GM19328 (cell line): ENCODE results near the gene PI4K2A.

Experiments
- ATAC-seq: cut with Tn5 transposase; IDR thresholded peaks from one replicate; pipeline ENCODE4 v1.9.1; 2021; ENCODE audit warnings: mild to moderate bottlenecking, moderate library complexity; ENCODE audit not compliant: unreplicated experiment

PI4K2A gene

GRCh38 chr10:97703398-97704067 lies 63.1 kb downstream of the PI4K2A start:
- ATAC-seq, result no peak

DNA sequence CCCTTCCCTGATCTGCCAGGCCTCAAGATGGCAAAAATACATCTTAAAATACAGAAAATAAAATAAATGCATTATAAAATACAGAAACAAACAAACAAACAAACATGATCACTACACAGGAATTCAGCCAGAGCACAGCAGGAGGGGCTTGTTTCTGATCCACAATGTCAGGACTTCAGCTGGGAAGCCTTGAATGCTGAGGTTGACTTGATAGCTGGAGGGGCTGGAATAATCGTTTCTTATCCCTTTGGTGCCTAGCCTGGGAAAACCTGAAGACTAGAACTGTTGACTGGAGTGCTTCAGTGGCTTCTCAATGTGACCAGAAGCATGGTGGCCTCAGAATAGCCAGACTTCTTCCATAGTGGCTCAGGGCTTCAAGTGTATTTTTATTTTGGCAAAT lies 63.9 kb downstream of the PI4K2A start:
- no peak for ATAC-seq

- ATAC-seq, result no peak
Observed at GRCh38 chr10:97705006-97705670, 64.7 kb downstream of the PI4K2A start.

DNA sequence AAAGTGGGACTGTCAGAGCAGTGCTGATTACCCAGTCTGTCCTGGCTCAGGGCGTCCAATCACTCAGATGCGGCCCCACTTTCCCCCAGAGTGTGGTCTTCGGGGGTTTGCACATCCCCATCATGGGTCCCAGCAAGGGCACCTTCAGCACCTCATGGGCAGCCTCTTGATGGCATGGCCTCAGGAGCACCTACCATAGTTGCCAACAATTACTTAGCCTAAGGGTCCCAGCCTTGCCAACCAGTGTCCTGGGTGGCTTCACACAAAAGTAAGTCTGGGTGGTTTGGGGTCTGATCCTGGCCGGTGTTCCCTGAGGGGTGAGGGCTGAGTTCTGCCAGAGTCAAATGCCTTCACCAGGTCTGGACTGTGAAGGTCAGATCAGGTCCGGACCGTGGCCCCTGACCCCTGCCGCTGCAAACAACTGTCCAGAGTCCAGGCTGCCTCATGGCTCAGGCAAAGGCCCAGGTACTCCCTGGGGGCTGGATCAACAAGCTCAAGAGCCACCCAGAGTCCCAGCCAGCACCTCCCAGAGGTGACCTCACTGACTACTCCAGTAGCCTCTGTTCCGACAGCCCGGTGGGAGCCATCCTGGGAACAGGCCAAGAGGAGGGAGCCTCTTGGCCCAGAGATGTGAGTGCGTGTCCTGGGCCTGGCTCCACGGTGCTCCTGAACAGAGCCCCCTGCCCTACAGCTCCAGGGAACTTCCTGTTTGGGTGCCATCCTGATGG lies 66.8 kb downstream of the PI4K2A start:
- no peak for ATAC-seq

GRCh38 chr10:97708167-97708566 lies 67.7 kb downstream of the PI4K2A start:
- ATAC-seq, result no peak

DNA sequence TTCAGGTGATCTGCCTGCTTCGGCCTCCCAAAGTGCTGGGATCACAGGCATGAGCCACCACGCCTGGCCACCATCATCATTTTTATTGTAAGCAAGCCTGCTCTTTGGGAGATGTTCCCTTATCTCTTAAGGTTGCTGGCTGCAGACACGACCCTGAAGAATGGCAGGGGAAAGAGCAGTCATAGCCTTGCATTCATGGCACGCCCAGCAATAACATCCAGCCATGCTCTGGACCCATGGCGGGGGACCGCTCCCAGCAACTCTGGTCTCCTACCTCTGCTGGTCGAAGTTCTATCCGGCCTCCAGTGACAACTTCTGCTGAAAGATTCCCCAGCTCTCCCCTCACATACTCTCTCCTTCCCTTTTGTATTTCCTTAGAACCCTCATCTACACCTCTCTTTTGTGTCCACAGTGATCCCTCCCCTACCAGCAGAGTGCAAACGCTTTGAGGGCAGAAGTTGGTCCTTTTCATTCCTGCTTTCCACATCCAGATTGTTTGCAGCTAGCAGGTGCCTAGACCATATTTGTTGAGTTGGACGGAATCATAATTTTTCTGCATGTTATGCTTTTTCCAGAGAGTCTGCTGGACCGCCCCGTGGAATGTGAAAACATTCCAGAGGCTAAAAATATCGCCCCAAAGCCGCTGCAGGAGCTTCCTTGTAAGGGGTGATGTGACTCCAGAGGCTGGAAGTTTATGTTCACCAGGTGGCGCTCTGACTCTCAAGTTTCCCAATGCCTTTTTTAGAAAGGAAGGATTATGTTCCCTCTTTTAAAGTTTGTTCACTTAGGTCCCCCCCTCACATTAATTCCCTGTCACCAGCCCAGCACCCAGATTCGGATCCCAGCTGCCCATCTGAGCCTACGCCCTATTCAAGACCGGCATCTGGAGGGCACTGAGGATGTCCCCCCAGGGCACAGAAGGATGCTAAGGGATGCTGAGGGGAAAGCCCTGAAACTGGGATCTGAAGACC lies 68.8 kb downstream of the PI4K2A start:
- ATAC-seq, result no peak

DNA sequence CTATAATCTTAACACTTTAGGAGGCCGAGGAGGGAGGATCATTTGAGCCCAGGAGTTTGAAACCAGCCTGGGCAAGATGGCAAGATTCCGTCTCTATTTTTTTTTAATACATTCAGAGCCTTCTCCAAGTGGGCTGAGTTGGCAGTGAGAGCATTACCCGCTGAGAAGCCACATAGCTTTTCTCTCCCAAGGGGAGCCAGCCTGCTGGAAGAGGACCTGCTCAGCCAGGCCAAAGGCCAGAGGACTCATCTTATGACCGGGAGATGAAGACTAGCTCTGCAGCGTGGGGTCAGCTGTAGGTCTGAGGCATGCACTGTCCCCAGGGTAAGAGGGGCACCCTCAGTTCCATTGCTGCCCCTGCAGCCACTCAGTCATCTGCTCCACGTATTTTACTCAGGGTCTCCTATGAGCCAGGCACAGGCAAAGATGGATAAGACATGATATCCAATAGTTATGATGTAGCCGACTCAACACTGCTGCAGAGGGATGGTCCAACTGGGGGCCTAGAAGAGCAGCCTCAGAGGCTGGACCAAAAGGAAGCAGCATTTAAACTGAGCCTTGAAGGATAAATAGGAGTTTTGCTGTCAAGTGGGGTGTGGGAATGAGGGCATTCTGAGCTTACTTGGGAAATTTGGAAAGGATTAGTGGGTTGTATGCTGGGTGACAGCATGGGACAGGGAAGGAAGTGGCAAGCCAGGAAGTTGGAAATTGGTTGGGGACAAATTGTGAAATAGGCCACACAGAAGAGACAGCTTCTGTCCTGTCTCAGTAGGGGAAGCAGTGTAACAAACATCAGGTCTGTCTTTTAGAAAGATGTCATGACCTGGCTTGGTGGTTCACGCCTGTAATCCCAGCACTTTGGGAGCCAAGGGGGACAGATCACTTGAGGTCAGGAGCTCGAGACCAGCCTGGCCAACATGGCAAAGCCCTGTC lies 71.4 kb downstream of the PI4K2A start:
- ATAC-seq, result no peak

DNA sequence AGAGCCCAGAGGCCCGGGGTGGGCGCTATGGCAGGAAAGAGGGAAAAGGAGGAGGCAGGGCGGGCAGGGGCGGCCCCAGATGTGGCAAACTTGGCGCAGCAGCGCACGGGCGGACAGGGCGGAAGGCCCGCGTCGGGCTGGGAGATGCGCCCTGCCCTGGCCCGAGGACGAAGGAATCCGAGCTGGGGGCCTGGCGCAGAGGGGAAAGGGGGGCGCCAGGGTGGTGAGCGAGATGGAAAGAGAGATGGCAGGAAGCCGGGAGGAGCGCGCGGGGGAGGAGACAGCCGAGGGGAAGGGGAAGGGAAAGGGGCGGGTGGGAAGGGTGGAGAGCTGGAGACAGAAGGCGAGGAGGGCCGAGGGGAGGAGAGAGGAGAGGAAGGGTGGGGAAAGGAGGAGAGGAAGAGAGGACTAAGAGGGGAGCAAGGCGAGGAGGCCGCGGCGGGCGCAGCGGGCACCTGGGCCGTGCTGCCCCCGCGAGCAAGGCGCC lies 72.9 kb downstream of the PI4K2A start, which contains the start of gene MARVELD1:
MARVELD1 (plus strand) TSS at position 392 of the 487 bp plus-strand sequence. CDS start 147 bp downstream, outside the sequence.
- ATAC-seq, result peak; percentile 28

DNA sequence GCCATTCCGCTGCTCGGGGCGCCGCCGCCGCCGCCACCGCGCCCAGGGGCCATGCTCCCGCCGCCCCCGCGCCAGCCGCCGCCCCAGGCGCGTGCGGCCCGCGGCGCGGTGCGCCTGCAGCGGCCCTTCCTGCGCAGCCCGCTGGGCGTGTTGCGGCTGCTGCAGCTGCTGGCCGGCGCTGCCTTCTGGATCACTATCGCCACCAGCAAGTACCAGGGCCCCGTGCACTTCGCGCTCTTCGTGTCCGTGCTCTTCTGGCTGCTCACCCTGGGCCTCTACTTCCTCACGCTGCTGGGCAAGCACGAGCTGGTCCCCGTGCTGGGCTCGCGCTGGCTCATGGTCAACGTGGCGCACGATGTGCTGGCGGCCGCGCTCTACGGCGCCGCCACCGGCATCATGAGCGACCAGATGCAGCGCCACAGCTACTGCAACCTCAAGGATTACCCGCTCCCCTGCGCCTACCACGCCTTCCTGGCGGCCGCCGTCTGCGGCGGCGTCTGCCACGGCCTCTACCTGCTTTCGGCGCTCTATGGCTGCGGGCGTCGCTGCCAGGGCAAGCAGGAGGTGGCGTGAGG lies 73.4 kb downstream of the PI4K2A start:
- peak; percentile 66 for ATAC-seq

DNA sequence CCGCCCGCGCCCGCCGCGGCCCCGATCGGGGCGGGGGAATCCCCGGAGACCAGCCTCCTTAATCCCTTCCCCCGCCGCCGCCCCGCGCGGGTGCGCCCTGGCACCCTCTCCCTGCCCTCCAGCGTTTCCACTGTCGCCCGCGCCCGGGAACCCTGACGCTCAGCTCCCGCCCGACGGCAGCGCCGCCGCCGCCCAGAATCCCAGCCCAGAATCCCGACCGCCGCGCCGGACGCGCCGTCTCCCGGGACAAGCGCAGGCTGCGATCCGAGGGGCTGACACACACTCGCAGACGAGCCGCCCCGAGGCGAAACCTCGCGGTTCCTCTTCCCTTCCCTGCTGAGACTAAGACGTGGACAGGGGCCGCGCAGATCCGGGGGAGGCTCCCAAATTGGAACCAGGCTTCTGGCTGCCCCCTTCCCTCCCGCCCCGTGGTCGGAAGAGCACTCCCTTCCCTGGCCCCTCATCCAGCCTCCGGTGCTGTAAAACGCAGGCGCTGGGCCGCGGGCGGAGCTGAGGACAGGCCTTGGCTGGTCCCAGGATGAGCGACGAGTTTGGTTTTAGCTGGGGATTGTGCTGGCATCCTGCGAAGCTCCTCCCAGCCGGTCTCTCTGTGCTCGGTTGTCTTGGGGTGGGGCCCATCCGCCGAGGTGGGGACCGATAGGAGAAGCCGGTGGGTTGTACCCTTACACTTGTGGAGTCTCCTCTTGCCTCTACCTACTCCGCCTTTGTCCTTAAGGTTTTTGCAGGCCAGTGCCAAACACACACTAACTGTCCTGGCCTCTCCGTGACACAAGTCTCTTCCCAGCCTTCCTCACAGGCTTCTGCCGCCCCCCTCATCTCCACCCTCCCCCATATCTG lies 74.2 kb downstream of the PI4K2A start:
- ATAC-seq, result no peak

GRCh38 chr10:97715259-97715874 lies 74.9 kb downstream of the PI4K2A start:
- no peak for ATAC-seq

DNA sequence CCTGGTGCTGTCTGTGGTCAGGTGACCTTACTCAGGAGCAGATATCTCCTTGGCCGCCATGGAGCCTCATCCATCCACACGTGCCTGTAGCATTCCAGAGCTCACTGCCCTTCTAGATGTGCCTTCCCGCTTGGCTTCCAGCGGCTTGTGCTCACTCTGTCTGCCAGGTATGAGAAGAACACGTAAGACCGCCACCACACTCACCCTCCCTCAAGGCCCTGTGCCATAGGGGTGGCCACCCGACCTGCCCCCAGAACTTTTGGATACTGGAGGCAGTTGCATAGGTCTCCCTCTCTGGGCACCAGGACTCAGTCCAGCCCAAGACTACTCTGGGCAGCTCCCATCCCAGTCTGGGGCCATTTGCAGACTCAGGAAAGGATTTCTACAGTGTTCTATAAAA lies 77.2 kb downstream of the PI4K2A start:
- no peak for ATAC-seq

- ATAC-seq, result no peak
Observed at GRCh38 chr10:97718178-97718577, 77.7 kb downstream of the PI4K2A start.

DNA sequence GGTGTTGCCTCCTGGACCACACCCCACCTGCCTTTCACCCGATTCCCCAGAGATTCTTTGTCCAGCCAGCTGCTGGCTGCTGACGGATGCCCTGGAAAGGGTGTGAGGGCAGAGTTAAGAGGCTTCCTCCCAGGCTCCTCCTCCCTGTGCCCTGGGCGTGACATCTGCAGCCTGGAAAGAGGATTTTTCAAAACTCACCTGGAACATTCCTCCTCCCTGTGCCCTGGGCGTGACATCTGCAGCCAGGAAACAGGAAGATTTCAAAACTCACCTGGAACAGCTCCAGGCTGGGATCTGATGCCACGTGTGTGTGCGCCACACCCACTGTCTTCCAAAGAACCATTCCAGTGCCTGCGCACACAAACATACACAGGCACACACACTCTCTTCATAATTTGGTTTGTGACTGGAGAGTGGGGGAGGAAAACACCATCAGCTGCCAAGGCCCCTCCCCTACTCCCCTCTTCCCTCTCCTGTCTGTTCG lies 78.2 kb downstream of the PI4K2A start:
- ATAC-seq, result no peak

DNA sequence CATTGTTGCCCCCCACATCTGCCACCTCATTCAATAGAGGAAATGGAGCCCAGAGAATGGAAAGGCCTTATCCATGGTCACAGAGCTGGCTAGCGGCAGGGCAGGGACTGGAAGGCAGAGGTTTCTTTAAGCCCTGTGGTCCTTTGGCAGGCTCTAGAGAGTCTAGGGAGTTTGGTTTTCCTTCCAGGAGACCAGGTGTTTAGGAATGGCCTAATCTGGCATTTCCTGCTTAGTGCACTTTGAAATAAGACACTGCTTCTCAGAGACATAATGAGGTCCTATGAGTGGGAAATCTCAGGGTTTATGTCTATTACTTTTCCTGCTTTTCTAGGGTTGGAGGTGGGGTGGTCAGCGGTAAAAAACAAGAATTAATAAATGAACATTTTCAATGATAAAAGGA lies 79.1 kb downstream of the PI4K2A start:
- no peak for ATAC-seq

DNA sequence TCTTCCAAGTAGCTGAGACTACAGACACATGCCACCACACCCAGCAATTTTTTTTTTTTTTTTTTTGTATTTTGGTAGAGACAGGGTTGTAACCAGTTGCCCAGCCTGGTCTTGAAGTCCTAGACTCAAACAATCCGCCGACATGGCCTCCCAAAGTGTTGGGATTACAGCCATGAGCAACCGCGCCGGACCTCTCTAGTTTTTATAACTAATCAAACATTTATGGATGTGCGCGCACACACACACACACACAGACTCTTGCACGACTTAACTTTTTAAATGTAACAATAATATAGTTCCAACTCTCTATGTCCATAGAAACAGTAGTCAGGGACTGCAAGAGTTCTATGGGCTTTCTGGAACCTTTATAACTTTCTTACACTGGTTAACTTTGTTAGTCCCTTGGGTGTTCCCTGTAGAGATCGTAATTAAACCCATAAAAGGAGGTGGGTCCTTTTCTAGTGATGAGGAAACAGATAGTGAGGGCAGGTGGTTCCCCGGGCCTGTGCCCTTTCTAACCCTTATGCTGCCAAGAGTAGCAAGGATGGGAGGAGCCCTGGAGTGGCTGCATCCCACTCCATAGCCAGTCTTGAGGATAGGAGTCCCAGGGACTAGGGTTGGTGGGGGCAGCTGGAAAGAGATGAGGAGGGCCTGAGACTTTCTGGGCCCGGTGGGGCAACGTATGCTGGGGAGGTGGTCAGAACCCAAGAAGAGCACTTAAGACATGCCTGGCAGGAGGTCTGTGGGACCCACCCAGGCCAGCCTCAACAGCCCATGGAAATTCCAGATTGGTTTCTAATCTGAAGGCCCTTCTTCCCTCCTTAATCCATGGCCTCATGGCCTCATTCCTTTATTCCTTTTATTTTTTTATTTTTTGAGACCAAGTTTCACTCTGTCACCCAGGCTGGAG lies 81.7 kb downstream of the PI4K2A start:
- ATAC-seq, result no peak

DNA sequence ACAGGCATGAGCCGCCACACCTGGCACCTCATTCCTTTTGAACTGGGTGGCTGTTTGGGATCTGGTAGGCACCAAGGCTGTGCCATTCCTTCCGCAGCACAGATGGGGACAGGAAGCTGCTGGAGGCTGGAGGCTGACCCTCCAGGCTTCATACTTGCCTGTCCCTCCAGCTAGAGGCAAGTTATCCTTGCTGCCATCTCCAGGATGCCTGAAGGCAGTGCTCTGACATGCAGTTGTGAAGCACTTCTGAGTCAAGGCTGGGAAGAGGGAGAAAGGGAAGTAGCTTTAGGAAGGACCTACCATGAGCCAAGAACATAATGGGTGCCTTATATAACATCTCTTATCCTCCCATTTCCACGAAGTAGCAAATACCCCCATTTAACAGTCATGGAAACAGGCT lies 82.5 kb downstream of the PI4K2A start:
- ATAC-seq, result no peak
